22Rv1 (cell line): ENCODE data around the gene PLCB4.

Experiments used
- CTCF ChIP-seq: fragments of 450-650 bp; IDR thresholded peaks from 2 replicates; pipeline ENCODE4 v1.5.1; 2017; ENCODE audit warnings: mild to moderate bottlenecking
- ZFX ChIP-seq: fragments of 450-650 bp; IDR thresholded peaks from 2 replicates; pipeline ENCODE4 v1.6.1; 2017; ENCODE audit warnings: antibody characterized with exemption, borderline replicate concordance

GRCh38 chr20:9227896-9228615 is 159.2 kb downstream of the PLCB4 start:
- TF ChIP-seq CTCF (no peak), ZFX (no peak)
